ENCODE measurements around the gene ANO4. TPM values are rescaled to one million over a fixed set of nuclear protein-coding genes. Genes with fewer than 3 reads are reported as not detected.

Gene ANO4
- total RNA-seq, 1 experiment from 2014 or later = 5.7 TPM

DNA sequence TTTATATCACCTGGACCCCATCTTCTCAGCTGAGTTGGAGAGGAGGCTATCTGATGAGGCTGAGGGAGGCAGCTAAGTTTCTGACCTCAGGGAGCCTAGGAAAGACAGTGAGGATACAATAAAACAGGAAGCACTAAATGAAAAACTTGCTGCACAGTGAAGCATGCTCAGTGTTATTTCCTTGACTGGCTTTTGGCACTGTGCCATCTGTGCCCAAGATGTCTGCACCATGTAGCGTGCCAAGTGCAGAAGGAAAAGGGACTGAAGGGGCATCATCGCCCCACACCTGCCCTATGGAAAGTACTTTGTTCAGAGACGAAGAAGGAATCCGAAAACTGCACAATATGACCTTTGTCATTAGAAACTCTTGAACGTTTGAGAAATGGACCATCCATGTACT, 102.7 kb downstream of the ANO4 start:
- Mint-ChIP-seq H3K4me3 (no peak overlapping the region), H3K27ac (no peak overlapping the region), H3K9me3 (no peaks in the 10 kb centered on the region), H3K4me1 (no peaks in the 10 kb centered on the region), H3K36me3 (ENCODE audit: insufficient read depth in 1 of 3, low read depth in 3 of 3) (no peaks in the 10 kb centered on the region), H3K27me3 (ENCODE audit: low read depth) (no peaks in the 10 kb centered on the region)
- WGBS (ENCODE audit: extremely low coverage, insufficient read length, low lambda C conversion rate) = no CpG with 5 or more reads among the region's 5 CpGs
- no peak overlapping the region for H3K56ac ChIP-seq (ENCODE audit: insufficient read length, low read depth, low read length)
- no peak overlapping the region for H3K4me2 ChIP-seq (ENCODE audit: insufficient read depth, insufficient read length, low read length)
- H4K20me1 ChIP-seq (ENCODE audit: control insufficient read depth, insufficient read depth, insufficient read length) = no peaks in the 10 kb centered on the region
- H3K14ac ChIP-seq (ENCODE audit: insufficient read depth, low read length) = no peak overlapping the region
- H3K4ac ChIP-seq (ENCODE audit: low read depth, low read length) = no peak overlapping the region
- TF ChIP-seq, protein P1, sequence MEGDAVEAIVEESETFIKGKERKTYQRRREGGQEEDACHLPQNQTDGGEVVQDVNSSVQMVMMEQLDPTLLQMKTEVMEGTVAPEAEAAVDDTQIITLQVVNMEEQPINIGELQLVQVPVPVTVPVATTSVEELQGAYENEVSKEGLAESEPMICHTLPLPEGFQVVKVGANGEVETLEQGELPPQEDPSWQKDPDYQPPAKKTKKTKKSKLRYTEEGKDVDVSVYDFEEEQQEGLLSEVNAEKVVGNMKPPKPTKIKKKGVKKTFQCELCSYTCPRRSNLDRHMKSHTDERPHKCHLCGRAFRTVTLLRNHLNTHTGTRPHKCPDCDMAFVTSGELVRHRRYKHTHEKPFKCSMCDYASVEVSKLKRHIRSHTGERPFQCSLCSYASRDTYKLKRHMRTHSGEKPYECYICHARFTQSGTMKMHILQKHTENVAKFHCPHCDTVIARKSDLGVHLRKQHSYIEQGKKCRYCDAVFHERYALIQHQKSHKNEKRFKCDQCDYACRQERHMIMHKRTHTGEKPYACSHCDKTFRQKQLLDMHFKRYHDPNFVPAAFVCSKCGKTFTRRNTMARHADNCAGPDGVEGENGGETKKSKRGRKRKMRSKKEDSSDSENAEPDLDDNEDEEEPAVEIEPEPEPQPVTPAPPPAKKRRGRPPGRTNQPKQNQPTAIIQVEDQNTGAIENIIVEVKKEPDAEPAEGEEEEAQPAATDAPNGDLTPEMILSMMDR (conservative IDR thresholded peaks at IDR 0.05) = no peak
- H3K23me2 ChIP-seq (ENCODE audit: insufficient read length, low read depth, low read length, poor library complexity, severe bottlenecking) = no peaks in the 10 kb centered on the region
- no peak overlapping the region for H2AFZ ChIP-seq (ENCODE audit: low read length)
- H3K27me3 ChIP-seq (ENCODE audit: insufficient read depth, low read length) = no peaks in the 10 kb centered on the region
- H2BK15ac ChIP-seq (ENCODE audit: low read depth, low read length) = no peak overlapping the region
- no peak overlapping the region for H4K8ac ChIP-seq (replicated peaks; ENCODE audit: insufficient read length, low read depth, low read length)
- H3K18ac ChIP-seq (ENCODE audit: insufficient read length, low read depth, low read length) = no peak overlapping the region
- H3K79me2 ChIP-seq (ENCODE audit: insufficient read depth, low read length) = no peaks in the 10 kb centered on the region
- no peak overlapping the region for H4K5ac ChIP-seq (ENCODE audit: insufficient read length, low read depth, low read length)
- no peak overlapping the region for H2BK120ac ChIP-seq (ENCODE audit: low read depth, low read length, poor library complexity, severe bottlenecking)
- no peak overlapping the region for H3K9ac ChIP-seq (ENCODE audit: extremely low read depth, insufficient read length, low read length)
- DNase-seq = no peak
- H3K27ac ChIP-seq (ENCODE audit: insufficient read length, low read depth, low read length) = no peak overlapping the region
- no peak overlapping the region for H2BK12ac ChIP-seq (ENCODE audit: insufficient read length, low read depth, low read length)
- H2BK20ac ChIP-seq (ENCODE audit: low read depth, low read length, poor library complexity, severe bottlenecking) = no peak overlapping the region
- H4K91ac ChIP-seq (ENCODE audit: insufficient read length, low read depth, low read length) = no peak overlapping the region
- no peak overlapping the region for H3T11ph ChIP-seq (ENCODE audit: low read length)
- H3K23ac ChIP-seq (ENCODE audit: insufficient read length, low read depth, low read length) = no peak overlapping the region
- H2BK5ac ChIP-seq (ENCODE audit: insufficient read length, low read length) = no peak overlapping the region
- no peak overlapping the region for H2AK5ac ChIP-seq (ENCODE audit: insufficient read length, low read length)
- H3K79me1 ChIP-seq (ENCODE audit: insufficient read depth, low read depth, low read length, poor library complexity, severe bottlenecking) = no peaks in the 10 kb centered on the region
- H3K4me1 ChIP-seq (ENCODE audit: insufficient read depth, low read length) = no peaks in the 10 kb centered on the region
- no peaks in the 10 kb centered on the region for H3K9me3 ChIP-seq (ENCODE audit: control insufficient read depth, low read depth, low read length)
